Esophagus squamous epithelium (tissue), 5 donors: ENCODE results near the gene FAM177A1. TPM values are rescaled to one million over a fixed set of nuclear protein-coding genes. Genes with fewer than 3 reads are reported as not detected.

Source experiments
- DNase-seq: peaks from one replicate; lab custom pipeline; 2025; lab: John Stamatoyannopoulos, UW
- H3K27ac ChIP-seq, 4 donors: fragments of 200-600 bp; sonication (generic); one replicate each; pipeline ENCODE4 v1.5.1; 2016 to 2019; ENCODE audit warnings: mild to moderate bottlenecking in 1 of 4
- H3K27me3 ChIP-seq, 4 donors: fragments of 200-600 bp; sonication (generic); 1 replicate in 3 of 4; 2 replicates in 1 of 4; pipeline versions ENCODE4 v1.5.1 to v1.6.0; 2017 to 2021; ENCODE audit warnings: antibody characterized with exemption in 1 of 4
- H3K36me3 ChIP-seq, 3 donors: fragments of 200-600 bp; sonication (generic); one replicate each; pipeline ENCODE4 v1.5.1; 2016 to 2019
- H3K4me1 ChIP-seq, 3 donors: fragments of 200-600 bp; sonication (generic); one replicate each; pipeline ENCODE4 v1.5.1; 2017 to 2019
- H3K4me3 ChIP-seq, 4 donors: fragments of 200-600 bp; sonication (generic); 1 replicate in 3 of 4; 2 replicates in 1 of 4; pipeline ENCODE4 v1.5.1; 2016 to 2019; ENCODE audit warnings: mild to moderate bottlenecking in 2 of 4, moderate library complexity in 1 of 4
- H3K9me3 ChIP-seq, 3 donors: fragments of 200-600 bp; sonication (generic); one replicate each; pipeline ENCODE4 v1.5.1; 2016 to 2019
- CTCF ChIP-seq, 6 experiments: fragments of 450-650 bp in 4 of 6; fragments of 200-600 bp in 2 of 6; sonication (generic) in 2 of 6; IDR thresholded peaks; one replicate each; pipeline ENCODE4 v1.5.1; 2016 to 2019; ENCODE audit warnings: antibody characterized with exemption in 6 of 6, mild to moderate bottlenecking in 4 of 6, moderate library complexity in 4 of 6
- POLR2A ChIP-seq, 4 donors: fragments of 450-650 bp; IDR thresholded peaks; one replicate each; pipeline ENCODE4 v1.6.1; 2017; ENCODE audit warnings: antibody characterized with exemption in 4 of 4, mild to moderate bottlenecking in 4 of 4, moderate library complexity in 3 of 4
- WGBS, 2 donors: methylation state at CpG; one replicate each; pipeline ENCODE4 v1.1.5; 2018; 5-methylcytosine and 5-hydroxymethylcytosine counted together
- intact Hi-C: fragments of 100-400 bp; cut with DNase I; formaldehyde crosslinking; loops from one replicate; pipeline ENCODE4 v1.15.0; 2022
- total RNA-seq, 4 donors: library from RNA; depleted of rRNA; stranded (reverse); fragments of >200 nt; gene quantifications; one replicate each; pipeline ENCODE4 v1.1.0, GENCODE V29; 2016
- donor health status: DM: yes; HTN: yes; CAD: no.

The FAM177A1 gene
- total RNA-seq, 4 donors from 2014 or later = 25.9 to 35.9 (median 28.3) TPM

- Histone ChIP-seq H3K4me1 (no peaks in the 10 kb centered on the region), H3K9me3 (no peaks in the 10 kb centered on the region), H3K27ac (no peak overlapping the region), H3K36me3 (peaks cover 0 to 82% (median 0%) of the 10 kb centered on the region in 3 donors), H3K4me3 (no peak overlapping the region), H3K27me3 (no peaks in the 10 kb centered on the region)
- intact Hi-C loops = no loop called here
- DNase-seq = no peak
- WGBS, 2 donors = 96% methylated on average over 4 of the region's 4 CpGs
- TF ChIP-seq CTCF (IDR thresholded peaks at IDR 0.05) (no peak), POLR2A (IDR thresholded peaks at IDR 0.05) (no peak)
Measured at GRCh38 chr14:35068238-35069012, 22.4 kb downstream of the FAM177A1 start.

- H3K27ac ChIP-seq = no peak overlapping the region
- H3K4me3 ChIP-seq = no peak overlapping the region
- no peak for DNase-seq
- 94 to 98% methylated on average over 3 of the region's 3 CpGs for WGBS, 2 donors
- no peaks in the 10 kb centered on the region for H3K4me1 ChIP-seq
- peaks cover 0 to 86% (median 0%) of the 10 kb centered on the region in 3 donors for H3K36me3 ChIP-seq
- H3K9me3 ChIP-seq = no peaks in the 10 kb centered on the region
- no peak for TF ChIP-seq CTCF (IDR thresholded peaks at IDR 0.05)
- TF ChIP-seq POLR2A (IDR thresholded peaks at IDR 0.05) = no peak
- no peaks in the 10 kb centered on the region for H3K27me3 ChIP-seq
- intact Hi-C loops = no loop called here
Measured at GRCh38 chr14:35072226-35072625, 26.2 kb downstream of the FAM177A1 start.

- Histone ChIP-seq H3K27me3 (no peaks in the 10 kb centered on the region), H3K4me3 (no peak overlapping the region), H3K36me3 (peaks cover 0 to 85% (median 0%) of the 10 kb centered on the region in 3 donors), H3K4me1 (no peaks in the 10 kb centered on the region), H3K27ac (no peak overlapping the region), H3K9me3 (no peaks in the 10 kb centered on the region)
- DNase-seq = no peak
- 94% methylated on average over 1 of the region's 1 CpG for WGBS, 2 donors
- intact Hi-C loops = no loop called here
- no peak for TF ChIP-seq CTCF (IDR thresholded peaks at IDR 0.05)
- TF ChIP-seq POLR2A (IDR thresholded peaks at IDR 0.05) = no peak
Measured at GRCh38 chr14:35073486-35073885, 27.4 kb downstream of the FAM177A1 start.

- intact Hi-C loops = no loop called here
- TF ChIP-seq POLR2A (IDR thresholded peaks at IDR 0.05) (no peak), CTCF (IDR thresholded peaks at IDR 0.05) (no peak)
- no peaks in the 10 kb centered on the region for H3K27me3 ChIP-seq
- H3K36me3 ChIP-seq = peaks cover 0 to 89% (median 0%) of the 10 kb centered on the region in 3 donors
- no peaks in the 10 kb centered on the region for H3K9me3 ChIP-seq
- 96 to 97% methylated on average over 2 of the region's 2 CpGs for WGBS, 2 donors
- H3K4me1 ChIP-seq = peaks cover 0 to 11% (median 0%) of the 10 kb centered on the region in 3 donors
- no peak overlapping the region for H3K4me3 ChIP-seq
- H3K27ac ChIP-seq = no peak overlapping the region
- no peak for DNase-seq
Measured at GRCh38 chr14:35078082-35078481, 32.0 kb downstream of the FAM177A1 start.

GRCh38 chr14:35079742-35080141 is 33.7 kb downstream of the FAM177A1 start:
- 65% methylated on average over 1 of the region's 1 CpG for WGBS, 2 donors
- H3K27ac ChIP-seq = peak overlapping the region in 1 of 4 donors; percentile 13
- H3K27me3 ChIP-seq = no peaks in the 10 kb centered on the region
- peaks cover 0 to 11% (median 0%) of the 10 kb centered on the region in 3 donors for H3K4me1 ChIP-seq
- H3K9me3 ChIP-seq = no peaks in the 10 kb centered on the region
- TF ChIP-seq POLR2A (IDR thresholded peaks at IDR 0.05) = no peak
- DNase-seq = no peak
- H3K4me3 ChIP-seq = no peak overlapping the region
- intact Hi-C loops = no loop called here
- H3K36me3 ChIP-seq = peaks cover 0 to 89% (median 5%) of the 10 kb centered on the region in 3 donors
